RWPE2 (cell line): Measurements from ENCODE around the gene ACSL1.

ENCODE experiments used
- ATAC-seq: fragments of 200-7000 bp; cut with Tn5 transposase; 3 replicates; pipeline ENCODE4 v1.9.1; 2021; ENCODE audit warnings: low read depth
- DNase-seq: peaks from one replicate; pipeline ENCODE4 v3.0.0-alpha.2; 2020; ENCODE audit warnings: low spot score
- H3K27ac ChIP-seq: fragments of 450-650 bp; 2 replicates; pipeline ENCODE4 v1.5.1; 2017; ENCODE audit warnings: mild to moderate bottlenecking; ENCODE audit not compliant: poor library complexity, severe bottlenecking
- H3K27me3 ChIP-seq: fragments of 250-450 bp; sonication (Bioruptor Pico); 2 replicates; pipeline ENCODE4 v1.5.1; 2021; ENCODE audit warnings: mild to moderate bottlenecking, moderate library complexity; ENCODE audit not compliant: insufficient read depth, poor library complexity, severe bottlenecking
- H3K36me3 ChIP-seq: fragments of 250-450 bp; sonication (Bioruptor Pico); 2 replicates; pipeline ENCODE4 v1.5.1; 2020; ENCODE audit warnings: low read depth, mild to moderate bottlenecking, moderate library complexity
- H3K4me1 ChIP-seq: fragments of 250-450 bp; sonication (Bioruptor Pico); 2 replicates; pipeline ENCODE4 v1.5.1; 2021; ENCODE audit warnings: mild to moderate bottlenecking, moderate library complexity; ENCODE audit not compliant: insufficient read depth, poor library complexity, severe bottlenecking
- H3K4me3 ChIP-seq: fragments of 250-450 bp; sonication (Bioruptor Pico); 2 replicates; pipeline ENCODE4 v1.5.1; 2021; ENCODE audit warnings: mild to moderate bottlenecking, moderate library complexity; ENCODE audit not compliant: severe bottlenecking
- H3K9me3 ChIP-seq: fragments of 250-450 bp; sonication (Bioruptor Pico); 2 replicates; pipeline ENCODE4 v1.5.1; 2021; ENCODE audit warnings: mild to moderate bottlenecking, moderate library complexity; ENCODE audit not compliant: severe bottlenecking
- CTCF ChIP-seq: fragments of 450-650 bp; IDR thresholded peaks from one replicate; pipeline ENCODE4 v1.5.1; 2017; ENCODE audit warnings: mild to moderate bottlenecking, moderate library complexity; ENCODE audit not compliant: poor library complexity, severe bottlenecking

Gene ACSL1

DNA sequence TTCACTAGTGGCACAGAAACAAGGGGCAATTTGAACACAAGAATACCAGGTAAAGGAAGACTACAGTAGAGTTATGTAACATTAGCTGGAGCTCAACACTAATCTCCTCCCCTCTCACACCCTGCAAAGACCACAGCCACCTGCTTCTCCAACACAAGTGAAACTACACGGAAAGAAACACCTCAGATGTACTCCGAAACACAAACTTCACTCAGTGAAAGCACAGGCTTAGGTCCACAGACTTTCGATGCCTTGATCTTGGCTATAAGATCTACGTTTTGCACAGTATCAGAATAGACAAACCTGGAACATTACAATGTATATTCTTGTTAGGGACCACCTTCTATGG, 7.6 kb downstream of the ACSL1 start:
- no peak for TF ChIP-seq CTCF
- no peak for ATAC-seq
- Histone ChIP-seq H3K27me3 (no peaks in the 10 kb centered on the region), H3K36me3 (no peaks in the 10 kb centered on the region), H3K4me1 (peaks cover 20% of the 10 kb centered on the region), H3K27ac (no peak overlapping the region), H3K9me3 (no peaks in the 10 kb centered on the region), H3K4me3 (no peak overlapping the region)
- no peak for DNase-seq

DNA sequence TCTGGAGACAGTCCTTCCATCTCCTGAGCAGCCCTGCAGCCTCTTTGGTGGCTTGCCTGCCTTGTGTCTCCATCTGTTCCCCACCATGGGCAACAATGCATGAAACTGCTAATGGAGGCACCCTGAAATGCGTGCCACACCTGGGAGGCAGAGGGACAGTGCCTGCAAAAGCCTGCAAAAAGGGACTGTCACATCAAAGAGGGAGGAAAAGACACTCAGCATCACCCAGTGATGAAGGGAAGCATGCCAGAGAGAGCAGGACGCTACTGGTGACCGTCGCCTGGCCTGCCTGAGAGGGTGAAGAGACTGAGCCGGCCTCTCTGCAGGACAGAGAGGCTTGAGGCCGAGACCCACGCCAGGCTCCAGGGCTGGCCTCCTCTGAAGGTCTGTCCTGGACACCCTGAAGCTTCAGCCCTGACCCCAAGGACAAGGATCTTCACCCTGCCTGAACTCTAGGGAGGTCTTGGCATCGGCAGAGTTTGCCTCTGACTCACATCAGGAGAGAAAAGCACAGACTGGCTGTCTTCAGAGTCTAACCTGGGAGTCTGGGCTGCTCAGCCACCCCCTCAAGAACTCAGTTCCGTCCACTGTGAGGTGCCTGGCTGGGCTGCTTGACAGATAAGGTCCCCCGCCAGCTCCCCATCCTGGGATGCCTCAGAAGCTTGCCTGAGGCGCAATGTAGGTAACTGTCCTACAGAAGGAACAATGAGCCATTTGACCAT, 8.1 kb downstream of the ACSL1 start:
- Histone ChIP-seq H3K4me1 (peaks cover 25% of the 10 kb centered on the region), H3K4me3 (no peak overlapping the region), H3K27me3 (no peaks in the 10 kb centered on the region), H3K27ac (no peak overlapping the region), H3K36me3 (no peaks in the 10 kb centered on the region), H3K9me3 (no peaks in the 10 kb centered on the region)
- no peak for ATAC-seq
- TF ChIP-seq CTCF = no peak
- DNase-seq = no peak

- TF ChIP-seq CTCF = no peak
- Histone ChIP-seq H3K9me3 (no peaks in the 10 kb centered on the region), H3K27me3 (no peaks in the 10 kb centered on the region), H3K4me3 (no peak overlapping the region), H3K27ac (no peak overlapping the region), H3K36me3 (no peaks in the 10 kb centered on the region), H3K4me1 (peaks cover 32% of the 10 kb centered on the region)
- ATAC-seq = no peak
- no peak for DNase-seq
Measured at GRCh38 chr4:184816962-184817361, 8.8 kb downstream of the ACSL1 start.

GRCh38 chr4:184815046-184815877, 10.5 kb downstream of the ACSL1 start:
- Histone ChIP-seq H3K36me3 (no peaks in the 10 kb centered on the region), H3K9me3 (no peaks in the 10 kb centered on the region), H3K27me3 (no peaks in the 10 kb centered on the region), H3K27ac (peak overlapping the region; percentile 80), H3K4me3 (peak overlapping the region; percentile 19), H3K4me1 (peaks cover 32% of the 10 kb centered on the region)
- ATAC-seq (peak; percentile 91), DNase-seq (peak; percentile 94)
- TF ChIP-seq CTCF = no peak

- H3K4me1 ChIP-seq = peaks cover 32% of the 10 kb centered on the region
- H3K4me3 ChIP-seq = peak overlapping the region; percentile 19
- peak; percentile 6; the same call in 2 of the 3 replicates for ATAC-seq
- no peak for DNase-seq
- no peaks in the 10 kb centered on the region for H3K9me3 ChIP-seq
- H3K36me3 ChIP-seq = no peaks in the 10 kb centered on the region
- no peak for TF ChIP-seq CTCF
- peak overlapping the region; percentile 80 for H3K27ac ChIP-seq
- H3K27me3 ChIP-seq = no peaks in the 10 kb centered on the region
Measured at GRCh38 chr4:184814686-184815045, 11.1 kb downstream of the ACSL1 start.
